GM18909 (cell line): ENCODE data around the gene SF3A1.
A peak's percentile ranks its signal among the peaks of the same experiment; 100 is the strongest.

Experiments
- ATAC-seq: cut with Tn5 transposase; IDR thresholded peaks from one replicate; pipeline ENCODE4 v1.9.1; 2021; ENCODE audit warnings: mild to moderate bottlenecking; ENCODE audit not compliant: unreplicated experiment, poor library complexity

Gene SF3A1

GRCh38 chr22:30386960-30387827 is 30.5 kb upstream of the SF3A1 start, which contains the start of gene RNF215:
Gene RNF215 (minus strand): TSS chr22:30387411. CDS start chr22:30387313, 98 bp downstream.
- ATAC-seq: peak; percentile 71

- no peak for ATAC-seq
Measured at GRCh38 chr22:30386608-30386959, 29.9 kb upstream of the SF3A1 start.

- ATAC-seq: no peak
Measured at GRCh38 chr22:30385942-30386341, 29.2 kb upstream of the SF3A1 start.

- no peak for ATAC-seq
Measured at GRCh38 chr22:30383061-30383460, 26.4 kb upstream of the SF3A1 start.

- ATAC-seq: no peak
Measured at GRCh38 chr22:30382340-30382739, 25.6 kb upstream of the SF3A1 start.

- no peak for ATAC-seq
Measured at GRCh38 chr22:30381264-30381663, 24.6 kb upstream of the SF3A1 start.

GRCh38 chr22:30380011-30380410 is 23.3 kb upstream of the SF3A1 start:
- no peak for ATAC-seq

GRCh38 chr22:30375312-30375849 is 18.7 kb upstream of the SF3A1 start:
- no peak for ATAC-seq

- no peak for ATAC-seq
Measured at GRCh38 chr22:30373331-30374325, 16.9 kb upstream of the SF3A1 start.

- no peak for ATAC-seq
Measured at GRCh38 chr22:30372915-30373314, 16.2 kb upstream of the SF3A1 start.

GRCh38 chr22:30371981-30372380 is 15.3 kb upstream of the SF3A1 start:
- ATAC-seq: no peak

- ATAC-seq: no peak
Measured at GRCh38 chr22:30371321-30371720, 14.6 kb upstream of the SF3A1 start.

- no peak for ATAC-seq
Measured at GRCh38 chr22:30370641-30371230, 14.0 kb upstream of the SF3A1 start.

GRCh38 chr22:30368420-30368819 is 11.7 kb upstream of the SF3A1 start:
- no peak for ATAC-seq

- no peak for ATAC-seq
Measured at GRCh38 chr22:30365891-30366290, 9.2 kb upstream of the SF3A1 start.

GRCh38 chr22:30362651-30363281 is 6.1 kb upstream of the SF3A1 start:
- no peak for ATAC-seq

GRCh38 chr22:30361916-30362650 is 5.4 kb upstream of the SF3A1 start:
- ATAC-seq: no peak

- ATAC-seq: no peak
Measured at GRCh38 chr22:30358541-30358940, 1.8 kb upstream of the SF3A1 start.

- ATAC-seq: no peak
Measured at GRCh38 chr22:30357650-30358215, 1.0 kb upstream of the SF3A1 start.
